HG03432 (cell line): ENCODE measurements around the gene DCAF10.
"Not testable (repeated sequence)": the region's sequence is repeated elsewhere in the genome, so short reads cannot be mapped to it uniquely, and the experiment has no call there.

Experiments used
- ATAC-seq: cut with Tn5 transposase; IDR thresholded peaks from one replicate; pipeline ENCODE4 v1.9.1; 2021; ENCODE audit warnings: mild to moderate bottlenecking, moderate library complexity; ENCODE audit not compliant: unreplicated experiment

The DCAF10 gene

DNA sequence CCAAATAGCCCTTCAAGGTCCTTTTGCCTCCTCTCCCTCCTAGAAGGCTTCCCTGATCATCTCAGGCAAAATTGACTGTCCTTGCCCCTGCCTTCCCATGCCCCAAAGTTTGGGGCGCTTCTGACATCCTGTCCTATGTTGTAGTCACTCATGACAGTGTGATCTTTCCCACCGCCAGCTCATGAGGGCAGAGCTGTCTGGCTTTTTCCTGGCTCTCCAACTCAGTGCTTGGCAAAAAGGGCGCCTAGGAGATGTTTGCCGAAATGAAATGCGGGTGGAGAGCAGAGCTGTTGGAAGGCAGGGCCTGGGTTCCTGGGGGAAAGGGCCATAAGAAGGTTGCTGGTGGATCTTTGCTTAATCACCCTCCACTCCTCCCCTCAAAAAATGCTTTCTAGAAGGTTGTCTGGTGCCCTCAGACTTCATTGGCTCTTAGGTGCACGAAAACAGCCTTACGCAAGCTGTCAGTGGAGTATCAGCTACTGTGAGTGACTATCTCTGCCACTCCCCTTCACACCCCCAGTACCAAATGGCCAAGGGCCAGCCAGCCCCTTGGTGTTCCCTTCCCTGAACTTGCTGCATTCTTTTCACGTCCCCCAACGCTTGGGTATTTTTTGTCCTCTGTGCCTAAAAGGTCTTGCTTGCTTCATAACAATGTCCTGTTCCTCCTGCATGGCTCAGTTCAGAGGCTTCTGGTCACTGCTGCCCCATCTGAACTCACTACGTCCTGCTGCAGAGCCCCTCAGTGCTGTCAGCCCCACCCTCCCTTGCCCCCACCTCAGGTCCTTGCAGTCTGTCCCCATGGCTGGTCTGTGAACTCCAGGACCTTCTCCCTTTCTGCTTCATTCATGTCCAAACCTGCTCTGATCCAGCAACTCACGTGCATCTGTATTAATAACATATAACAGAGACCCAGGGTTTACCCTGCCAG lies 106.0 kb downstream of the DCAF10 start:
- ATAC-seq, result no peak

DNA sequence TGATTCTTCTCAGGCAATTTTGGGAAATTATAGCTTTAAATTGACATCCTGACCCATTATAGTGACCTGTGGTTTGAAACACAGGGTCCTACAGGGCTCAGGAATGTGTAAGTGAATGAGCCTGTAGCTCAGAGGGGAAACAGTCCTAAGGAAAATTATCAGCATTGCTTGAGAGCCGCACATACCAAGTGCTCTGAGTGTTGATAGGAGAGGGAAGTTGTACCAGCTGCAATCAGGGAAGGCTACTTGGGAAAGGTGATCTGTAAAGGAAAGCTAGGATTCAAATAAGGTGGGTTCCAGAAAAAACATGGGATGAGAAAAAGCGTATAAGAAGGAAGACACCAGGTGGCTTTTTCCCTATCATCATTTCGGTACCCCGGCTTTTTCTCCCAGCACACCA lies 107.7 kb downstream of the DCAF10 start:
- ATAC-seq, result no peak

DNA sequence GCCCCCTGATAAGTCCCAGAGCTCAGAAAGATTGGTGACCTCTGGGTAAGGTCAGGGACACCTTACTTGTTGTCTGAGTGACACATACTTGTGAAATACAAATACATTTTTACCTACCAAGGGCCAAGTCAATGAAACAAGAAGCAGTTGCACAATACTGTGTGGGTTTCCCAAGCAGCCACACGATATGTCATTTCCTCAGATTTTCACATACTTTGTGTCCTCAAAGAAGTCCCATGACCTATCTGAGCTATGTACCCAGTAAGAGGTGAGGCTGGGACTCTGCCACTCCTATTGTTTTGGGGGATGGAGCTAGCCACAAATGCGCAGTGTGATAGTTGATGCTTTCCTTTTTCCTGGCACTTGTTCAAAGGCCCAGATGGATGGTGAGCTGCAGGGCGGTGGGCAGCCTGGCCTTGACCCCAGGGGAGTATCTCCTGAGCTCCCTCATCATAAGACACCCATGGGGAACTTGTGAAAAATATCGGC lies 108.1 kb downstream of the DCAF10 start:
- ATAC-seq, result no peak

DNA sequence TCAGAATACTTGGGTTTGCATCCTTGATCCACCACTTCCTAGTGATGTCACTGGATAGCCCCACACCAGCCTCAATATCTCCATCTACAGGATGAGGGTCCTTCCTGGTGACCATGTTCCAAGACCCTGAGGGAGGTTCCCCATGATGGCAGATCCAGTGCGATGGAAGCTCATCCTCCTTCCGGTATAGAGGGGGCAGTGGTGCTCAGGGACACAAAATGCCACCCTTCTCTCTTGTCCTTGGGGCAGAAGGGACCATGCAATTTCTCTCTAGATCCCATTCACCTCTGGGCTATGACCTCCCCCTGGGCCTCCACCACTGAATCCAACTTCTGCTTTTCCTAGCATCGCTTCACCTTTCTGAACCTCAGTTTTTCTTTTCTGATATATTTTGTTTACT lies 108.7 kb downstream of the DCAF10 start:
- no peak for ATAC-seq

DNA sequence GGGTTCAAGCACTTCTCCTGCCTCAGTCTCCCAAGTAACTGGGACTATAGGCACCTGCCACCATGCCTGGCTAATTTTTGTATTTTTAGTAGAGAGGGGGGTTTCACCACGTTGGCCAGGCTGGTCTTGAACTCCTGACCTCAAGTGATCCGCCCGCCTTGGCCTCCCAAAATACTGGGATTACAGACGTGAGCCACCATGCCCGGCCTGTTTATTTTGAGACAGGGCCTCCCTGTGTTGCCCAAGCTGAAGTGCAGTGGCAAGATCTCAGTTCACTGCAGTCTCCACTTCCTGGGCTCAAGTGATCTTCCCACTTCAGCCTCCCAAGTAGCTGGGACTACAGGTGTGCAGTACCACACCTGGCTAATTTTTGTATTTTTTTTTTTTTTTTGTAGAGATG lies 109.2 kb downstream of the DCAF10 start:
- not testable (repeated sequence) for ATAC-seq

DNA sequence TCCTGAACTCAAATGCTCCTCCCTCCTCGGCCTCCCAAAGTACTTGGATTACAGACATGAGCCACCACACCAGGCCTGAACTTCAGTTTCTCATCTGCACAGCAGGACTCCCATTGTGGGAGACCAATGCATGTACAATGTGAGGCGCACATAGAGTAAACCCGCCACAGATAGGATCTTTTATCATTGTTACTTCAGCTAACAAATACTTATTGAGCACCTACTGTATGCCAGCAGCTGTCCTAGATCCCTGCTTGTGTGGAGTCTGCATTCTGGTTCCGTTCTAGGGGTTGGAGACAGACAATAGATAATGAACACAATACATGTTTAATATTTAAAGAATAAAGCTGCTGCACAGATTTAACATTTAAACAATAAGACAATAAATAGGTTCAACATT lies 109.7 kb downstream of the DCAF10 start:
- ATAC-seq, result no peak

DNA sequence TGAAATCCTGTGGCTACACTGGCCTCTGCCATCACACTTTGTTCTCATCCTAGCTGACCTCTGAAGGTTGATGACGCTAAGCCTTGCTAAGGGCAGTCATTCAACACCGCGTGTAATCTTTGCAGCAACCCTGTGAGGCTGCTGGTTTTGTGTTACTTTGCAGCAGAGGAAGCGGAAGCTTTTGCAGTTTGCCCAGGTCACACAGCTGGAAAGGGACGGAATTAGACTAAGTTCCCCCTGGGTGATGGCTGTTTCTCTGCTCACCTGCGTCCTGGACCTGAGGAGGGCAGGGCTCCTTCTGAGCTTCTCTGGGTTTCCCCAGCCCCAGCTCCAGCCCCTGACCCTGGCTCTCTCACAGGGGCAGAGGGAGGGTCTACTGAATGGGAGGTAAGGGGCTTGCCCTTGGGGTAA lies 110.7 kb downstream of the DCAF10 start:
- no peak for ATAC-seq

DNA sequence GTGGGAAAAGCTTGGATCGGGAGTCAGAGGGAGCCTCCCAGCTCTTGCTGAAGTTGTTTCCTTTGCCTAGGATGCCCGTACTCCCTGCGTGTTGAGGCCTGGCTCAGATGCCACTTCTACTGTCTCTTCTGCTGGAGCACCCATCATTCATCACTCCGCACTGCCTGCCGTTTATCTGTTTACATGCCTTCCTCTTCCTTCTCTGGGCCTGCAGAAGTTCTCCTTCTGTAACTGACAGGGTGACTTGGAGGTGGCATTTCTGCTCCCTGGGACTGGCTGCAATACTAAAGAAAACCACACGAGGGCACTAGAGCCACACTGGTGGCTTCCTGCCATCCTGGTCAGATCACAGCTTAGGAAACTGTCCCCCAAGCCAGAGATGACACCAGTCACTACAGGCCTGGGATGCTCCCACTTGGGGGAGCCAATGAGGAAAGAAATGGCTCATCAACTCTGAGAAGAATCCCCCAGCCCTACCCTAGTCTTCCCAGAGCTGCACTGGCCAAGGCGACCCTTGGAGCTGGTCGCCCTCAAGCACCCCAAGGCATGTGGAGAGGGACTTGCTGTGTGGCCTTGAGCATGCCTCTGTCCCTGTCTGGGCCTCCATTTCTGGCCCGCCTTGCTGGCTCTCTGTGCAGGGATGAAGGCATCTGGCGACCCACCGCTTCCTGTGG lies 113.0 kb downstream of the DCAF10 start:
- ATAC-seq, result peak; percentile 84

DNA sequence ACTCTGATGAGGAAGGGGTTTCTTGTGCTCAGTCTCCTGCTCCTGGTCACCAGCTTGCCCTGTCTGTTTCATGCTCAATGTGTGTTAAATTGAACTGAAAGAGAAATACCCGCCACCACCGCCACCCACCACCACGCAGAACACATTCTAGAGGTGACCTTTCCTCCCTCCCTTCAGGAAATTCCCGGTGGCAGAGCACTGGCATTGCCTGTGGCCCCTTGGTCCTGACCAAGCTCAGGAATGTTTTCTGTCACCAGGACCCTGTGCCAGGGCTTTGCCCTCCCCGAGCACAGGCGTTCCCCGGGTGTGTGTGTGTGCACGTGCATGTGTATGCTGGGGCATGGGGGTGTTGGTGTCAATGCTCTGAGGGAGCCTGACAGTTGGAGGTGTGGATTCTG lies 113.6 kb downstream of the DCAF10 start:
- ATAC-seq, result no peak

DNA sequence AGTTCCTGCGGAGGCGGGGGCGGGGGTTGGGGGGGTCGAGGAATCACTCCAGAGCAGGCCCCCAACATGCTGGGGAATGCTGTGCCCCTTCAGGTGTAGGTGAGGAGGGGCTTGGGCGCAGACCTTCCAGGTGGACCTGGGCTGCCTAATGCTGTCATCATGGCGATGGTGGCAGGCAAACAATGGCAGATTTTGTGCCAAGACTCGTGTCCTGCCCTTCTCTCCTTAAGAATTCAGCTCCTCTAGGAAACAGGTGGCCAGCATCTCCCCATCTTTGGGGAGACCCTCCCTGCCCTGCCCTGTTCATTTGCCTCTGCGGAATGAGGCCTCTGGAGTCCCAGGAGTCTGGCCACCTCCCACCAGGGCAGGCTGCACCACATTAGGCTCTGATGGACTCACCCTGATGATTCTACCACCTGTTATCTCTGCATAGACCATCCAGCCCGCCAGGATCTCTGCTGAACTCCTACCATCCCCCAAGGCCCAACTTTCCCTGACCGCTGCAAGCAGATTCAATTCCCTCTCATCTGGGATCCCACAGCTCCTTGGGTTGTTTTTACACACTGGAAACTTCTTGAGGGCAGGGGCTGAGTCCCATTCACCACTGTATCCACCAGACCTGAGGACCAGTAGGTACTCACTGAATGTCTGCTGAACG lies 114.2 kb downstream of the DCAF10 start:
- no peak for ATAC-seq

DNA sequence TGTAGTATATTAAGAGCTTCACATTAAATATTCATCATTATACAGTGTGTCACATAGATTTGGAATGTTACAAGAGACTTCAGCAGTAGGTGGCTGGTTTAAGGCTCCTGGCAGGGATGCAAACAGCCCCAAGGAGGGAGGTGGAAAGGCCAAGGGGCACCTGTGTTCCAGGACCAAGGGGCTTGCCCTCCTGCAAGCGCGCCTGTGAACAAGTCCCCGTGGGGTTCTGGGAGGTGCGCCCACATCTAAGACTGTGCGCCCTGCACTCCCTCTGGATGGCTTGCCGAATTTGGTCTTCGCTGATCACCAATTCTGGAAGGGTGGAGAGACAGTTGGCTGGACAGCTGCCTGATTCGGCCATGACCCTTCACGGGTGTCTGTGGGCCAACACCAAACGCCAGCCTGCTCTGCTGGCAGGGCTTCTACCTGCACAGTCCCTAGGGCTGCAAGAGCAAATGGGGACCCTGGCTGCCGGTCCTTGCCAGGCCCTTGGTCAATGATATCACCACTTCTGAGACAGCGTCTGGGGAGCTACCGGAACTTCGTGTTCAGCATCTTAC lies 115.4 kb downstream of the DCAF10 start:
- no peak for ATAC-seq

DNA sequence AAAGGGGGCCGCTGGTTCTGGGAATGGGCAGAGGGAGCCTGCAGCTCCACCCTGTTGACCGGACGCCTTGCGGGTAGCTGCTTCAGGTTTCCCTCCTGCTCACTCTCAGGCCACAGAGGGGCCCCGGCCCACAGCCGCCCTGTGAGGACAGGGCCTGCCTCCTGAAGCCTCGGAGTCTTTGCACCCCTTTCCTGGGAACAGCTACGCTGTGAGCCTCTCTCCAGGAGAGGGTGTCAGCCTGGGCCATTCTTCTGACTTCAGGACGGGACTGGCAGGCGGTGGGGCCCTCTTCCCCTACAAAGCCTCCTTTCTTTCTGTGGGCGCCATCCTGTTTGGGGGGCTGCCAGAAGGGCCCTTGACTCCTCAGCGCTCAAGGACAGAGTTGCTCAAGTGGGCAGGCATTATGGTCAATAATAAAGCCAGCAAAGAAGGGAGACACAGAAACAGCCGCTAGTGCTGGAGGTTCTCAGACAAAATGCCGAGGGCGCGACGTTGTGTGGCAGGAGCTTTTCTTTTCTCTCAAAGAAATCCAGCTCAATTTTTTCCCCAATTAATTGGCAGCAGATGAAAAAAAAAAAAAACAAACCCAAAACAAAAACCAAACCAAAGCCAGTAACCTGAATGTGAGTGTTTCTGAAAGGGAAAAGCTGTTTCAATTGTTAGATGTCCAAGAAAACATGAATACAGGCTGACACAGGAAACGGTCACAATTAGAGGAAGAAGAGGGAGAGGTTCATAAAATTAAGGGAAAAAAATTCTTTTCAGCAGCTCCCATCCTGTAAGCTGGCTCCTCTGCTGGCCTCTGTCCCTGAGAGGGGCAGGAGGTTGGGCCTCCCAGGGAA lies 116.1 kb downstream of the DCAF10 start:
- no peak for ATAC-seq
